Subcutaneous abdominal adipose tissue (tissue), 5 donors: ENCODE data around the gene PDGFRA.

Experiments used
- H3K27ac ChIP-seq: one replicate; pipeline ENCODE4 v1.7.0; 2013; ENCODE audit warnings: low read depth, mild to moderate bottlenecking, inconsistent platforms, low read length, moderate library complexity
- H3K27me3 ChIP-seq, 5 donors: one replicate each; pipeline ENCODE4 v1.7.0; 2013; ENCODE audit warnings: low read length in 5 of 5, inconsistent platforms in 1 of 5; ENCODE audit not compliant: control insufficient read depth in 5 of 5, insufficient read depth in 4 of 5
- H3K36me3 ChIP-seq, 5 donors: one replicate each; pipeline ENCODE4 v1.7.0; 2013; ENCODE audit warnings: low read length in 5 of 5; ENCODE audit not compliant: control insufficient read depth in 5 of 5, insufficient read depth in 5 of 5
- H3K4me1 ChIP-seq, 5 donors: one replicate each; pipeline ENCODE4 v1.7.0; 2013; ENCODE audit warnings: low read length in 5 of 5, mild to moderate bottlenecking in 3 of 5, moderate library complexity in 1 of 5; ENCODE audit not compliant: control insufficient read depth in 5 of 5, insufficient read depth in 5 of 5
- H3K4me3 ChIP-seq, 5 donors: one replicate each; pipeline ENCODE4 v1.7.0; 2013; ENCODE audit warnings: low read length in 5 of 5, low read depth in 1 of 5
- H3K9ac ChIP-seq, 5 donors: one replicate each; pipeline ENCODE4 v1.7.0; 2013; ENCODE audit warnings: low read length in 5 of 5, mild to moderate bottlenecking in 4 of 5, moderate library complexity in 3 of 5
- H3K9me3 ChIP-seq, 5 donors: one replicate each; pipeline ENCODE4 v1.7.0; 2013; ENCODE audit warnings: low read length in 5 of 5; ENCODE audit not compliant: control insufficient read depth in 5 of 5
- donor health status: healthy.
- donor health status: healthy.
- donor health status: healthy.
- donor health status: healthy.
- donor health status: healthy.

Gene PDGFRA

GRCh38 chr4:54308110-54308509, 79.0 kb downstream of the PDGFRA start:
- Histone ChIP-seq H3K9me3 (peaks cover 0 to 7% (median 3%) of the 10 kb centered on the region in 5 donors), H3K4me1 (no peaks in the 10 kb centered on the region)

DNA sequence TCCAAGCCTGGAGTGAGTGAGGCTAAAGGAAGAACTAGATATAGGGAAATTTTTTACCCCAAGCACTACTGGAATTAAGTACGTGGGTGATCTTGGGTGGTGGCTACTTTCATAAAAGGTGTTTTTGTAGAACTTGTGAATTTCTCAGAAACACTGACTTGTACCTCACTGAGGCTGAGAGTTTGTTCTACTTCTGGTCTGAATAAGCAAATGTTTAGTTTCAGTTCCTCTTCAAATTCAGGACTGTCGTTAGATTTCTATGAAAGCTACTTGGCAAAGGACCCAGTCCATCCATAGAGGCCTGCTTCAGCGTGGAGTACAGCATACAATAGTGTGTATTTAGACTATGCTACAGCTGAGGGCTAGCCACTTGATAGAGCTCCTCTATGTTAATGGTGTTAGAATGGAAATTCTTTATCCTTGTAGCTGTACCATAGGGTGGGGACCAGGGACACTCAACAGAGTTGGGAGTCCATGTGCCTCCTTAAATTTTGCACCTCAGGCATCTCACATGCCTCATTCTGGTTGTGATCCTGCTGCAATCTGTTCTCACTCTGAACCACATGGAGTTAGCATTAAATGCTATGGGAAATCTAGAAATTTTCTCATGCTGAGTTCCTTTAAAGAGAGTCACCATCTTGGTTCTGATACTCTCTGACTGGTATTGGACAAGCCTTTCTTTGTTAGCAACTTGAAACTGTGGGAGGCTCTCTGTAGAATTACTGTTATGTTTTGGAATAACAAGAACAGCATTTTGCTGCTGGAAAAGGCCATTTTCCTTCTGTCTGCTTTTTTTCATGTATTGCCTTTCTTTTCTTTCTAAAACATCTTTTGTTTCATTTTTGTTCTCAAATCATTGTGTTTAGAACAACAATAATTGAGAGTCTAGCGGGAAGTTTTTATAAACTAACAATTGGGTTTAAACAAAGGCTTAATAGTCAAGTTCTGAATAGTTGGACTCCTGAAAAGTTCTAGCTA, 86.8 kb downstream of the PDGFRA start:
- Histone ChIP-seq H3K9ac (no peak overlapping the region), H3K4me1 (peaks cover 0 to 11% (median 0%) of the 10 kb centered on the region in 5 donors), H3K4me3 (no peak overlapping the region), H3K9me3 (no peaks in the 10 kb centered on the region), H3K27ac (no peak overlapping the region), H3K36me3 (no peaks in the 10 kb centered on the region), H3K27me3 (no peaks in the 10 kb centered on the region)

More at GRCh38 chr4:54308110-54308509, 79.0 kb downstream of the PDGFRA start:
- H3K27ac ChIP-seq = no peak overlapping the region
- no peak overlapping the region for H3K4me3 ChIP-seq
- H3K36me3 ChIP-seq = no peaks in the 10 kb centered on the region
- no peak overlapping the region for H3K9ac ChIP-seq
- no peaks in the 10 kb centered on the region for H3K27me3 ChIP-seq

- Histone ChIP-seq H3K27ac (no peak overlapping the region), H3K9ac (no peak overlapping the region), H3K27me3 (no peaks in the 10 kb centered on the region), H3K4me1 (peaks cover 0 to 11% (median 0%) of the 10 kb centered on the region in 5 donors), H3K36me3 (no peaks in the 10 kb centered on the region), H3K9me3 (no peaks in the 10 kb centered on the region), H3K4me3 (no peak overlapping the region)
Measured at GRCh38 chr4:54317690-54318089, 88.6 kb downstream of the PDGFRA start.

- Histone ChIP-seq H3K9me3 (no peaks in the 10 kb centered on the region), H3K4me3 (no peak overlapping the region), H3K4me1 (peaks cover 0 to 11% (median 0%) of the 10 kb centered on the region in 5 donors), H3K9ac (no peak overlapping the region), H3K27me3 (no peaks in the 10 kb centered on the region), H3K27ac (no peak overlapping the region), H3K36me3 (no peaks in the 10 kb centered on the region)
Measured at GRCh38 chr4:54318904-54319303, 89.8 kb downstream of the PDGFRA start.

GRCh38 chr4:54320826-54321685, 92.0 kb downstream of the PDGFRA start:
- H3K27me3 ChIP-seq = no peaks in the 10 kb centered on the region
- no peak overlapping the region for H3K27ac ChIP-seq
- H3K9ac ChIP-seq = no peak overlapping the region
- H3K36me3 ChIP-seq = no peaks in the 10 kb centered on the region
- no peak overlapping the region for H3K4me3 ChIP-seq
- H3K4me1 ChIP-seq = peaks cover 0 to 4% (median 0%) of the 10 kb centered on the region in 5 donors
- no peaks in the 10 kb centered on the region for H3K9me3 ChIP-seq

GRCh38 chr4:54322818-54323417, 93.8 kb downstream of the PDGFRA start:
- Histone ChIP-seq H3K4me3 (no peak overlapping the region), H3K27ac (no peak overlapping the region), H3K36me3 (no peaks in the 10 kb centered on the region), H3K9me3 (no peaks in the 10 kb centered on the region), H3K9ac (no peak overlapping the region), H3K27me3 (no peaks in the 10 kb centered on the region), H3K4me1 (peaks cover 0 to 4% (median 0%) of the 10 kb centered on the region in 5 donors)

- no peaks in the 10 kb centered on the region for H3K27me3 ChIP-seq
- H3K36me3 ChIP-seq = no peaks in the 10 kb centered on the region
- no peak overlapping the region for H3K4me3 ChIP-seq
- H3K9ac ChIP-seq = no peak overlapping the region
- H3K9me3 ChIP-seq = no peaks in the 10 kb centered on the region
- no peak overlapping the region for H3K27ac ChIP-seq
- H3K4me1 ChIP-seq = no peaks in the 10 kb centered on the region
Measured at GRCh38 chr4:54330896-54331295, 101.8 kb downstream of the PDGFRA start.

DNA sequence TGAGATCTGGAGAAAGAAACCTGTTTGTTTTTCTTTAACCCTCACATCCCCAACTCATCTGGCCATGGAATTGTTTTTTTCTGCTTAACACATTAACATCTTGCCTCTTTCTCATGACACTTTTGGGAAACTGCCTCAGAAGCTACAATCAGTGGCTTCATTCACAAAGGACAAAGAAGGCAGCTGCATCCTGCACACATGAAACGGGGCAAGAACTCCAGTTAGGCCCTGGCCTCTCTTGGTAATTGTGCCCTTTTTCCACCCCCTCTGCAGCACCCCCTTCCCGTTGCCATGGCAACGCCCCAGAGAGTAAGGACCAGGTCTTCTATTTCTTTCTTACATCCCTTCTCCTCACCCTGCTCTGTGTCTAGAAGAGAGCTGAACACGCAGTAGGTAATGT, 103.4 kb downstream of the PDGFRA start:
- Histone ChIP-seq H3K36me3 (no peaks in the 10 kb centered on the region), H3K27ac (no peak overlapping the region), H3K27me3 (no peaks in the 10 kb centered on the region), H3K4me3 (no peak overlapping the region), H3K4me1 (peaks cover 0 to 11% (median 0%) of the 10 kb centered on the region in 5 donors), H3K9ac (no peak overlapping the region), H3K9me3 (no peaks in the 10 kb centered on the region)

DNA sequence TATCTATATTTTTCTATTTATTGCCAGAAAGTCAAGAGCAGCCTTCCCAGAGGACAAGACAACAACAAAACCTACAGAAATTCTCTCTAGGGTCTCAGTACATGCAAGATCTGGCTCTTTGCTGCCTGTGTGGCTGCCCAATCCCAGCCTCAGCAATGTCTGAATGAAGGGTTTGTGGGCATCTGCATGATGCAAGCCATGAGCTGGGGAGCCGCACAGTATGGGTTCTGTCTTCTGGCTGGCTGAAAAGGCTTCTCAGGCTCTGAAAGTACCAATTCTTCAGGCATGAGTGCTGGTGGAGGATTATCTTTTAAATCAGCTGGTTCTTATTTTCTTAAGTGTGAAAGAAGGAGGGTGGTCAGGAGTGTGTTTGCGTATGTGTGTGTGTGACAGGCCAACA, 104.6 kb downstream of the PDGFRA start:
- Histone ChIP-seq H3K4me3 (no peak overlapping the region), H3K4me1 (peaks cover 0 to 12% (median 0%) of the 10 kb centered on the region in 5 donors), H3K36me3 (no peaks in the 10 kb centered on the region), H3K9me3 (no peaks in the 10 kb centered on the region), H3K27ac (no peak overlapping the region), H3K27me3 (no peaks in the 10 kb centered on the region), H3K9ac (no peak overlapping the region)
